ENCODE results near the gene TSPAN18. TPM values are rescaled to one million over a fixed set of nuclear protein-coding genes. Genes with fewer than 3 reads are reported as not detected.

Gene TSPAN18, protein sequence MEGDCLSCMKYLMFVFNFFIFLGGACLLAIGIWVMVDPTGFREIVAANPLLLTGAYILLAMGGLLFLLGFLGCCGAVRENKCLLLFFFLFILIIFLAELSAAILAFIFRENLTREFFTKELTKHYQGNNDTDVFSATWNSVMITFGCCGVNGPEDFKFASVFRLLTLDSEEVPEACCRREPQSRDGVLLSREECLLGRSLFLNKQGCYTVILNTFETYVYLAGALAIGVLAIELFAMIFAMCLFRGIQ
- 28.6 and 31.5 TPM in 2 replicates for total RNA-seq (2014; rRNA removed; shearing (Covaris generic))

DNA sequence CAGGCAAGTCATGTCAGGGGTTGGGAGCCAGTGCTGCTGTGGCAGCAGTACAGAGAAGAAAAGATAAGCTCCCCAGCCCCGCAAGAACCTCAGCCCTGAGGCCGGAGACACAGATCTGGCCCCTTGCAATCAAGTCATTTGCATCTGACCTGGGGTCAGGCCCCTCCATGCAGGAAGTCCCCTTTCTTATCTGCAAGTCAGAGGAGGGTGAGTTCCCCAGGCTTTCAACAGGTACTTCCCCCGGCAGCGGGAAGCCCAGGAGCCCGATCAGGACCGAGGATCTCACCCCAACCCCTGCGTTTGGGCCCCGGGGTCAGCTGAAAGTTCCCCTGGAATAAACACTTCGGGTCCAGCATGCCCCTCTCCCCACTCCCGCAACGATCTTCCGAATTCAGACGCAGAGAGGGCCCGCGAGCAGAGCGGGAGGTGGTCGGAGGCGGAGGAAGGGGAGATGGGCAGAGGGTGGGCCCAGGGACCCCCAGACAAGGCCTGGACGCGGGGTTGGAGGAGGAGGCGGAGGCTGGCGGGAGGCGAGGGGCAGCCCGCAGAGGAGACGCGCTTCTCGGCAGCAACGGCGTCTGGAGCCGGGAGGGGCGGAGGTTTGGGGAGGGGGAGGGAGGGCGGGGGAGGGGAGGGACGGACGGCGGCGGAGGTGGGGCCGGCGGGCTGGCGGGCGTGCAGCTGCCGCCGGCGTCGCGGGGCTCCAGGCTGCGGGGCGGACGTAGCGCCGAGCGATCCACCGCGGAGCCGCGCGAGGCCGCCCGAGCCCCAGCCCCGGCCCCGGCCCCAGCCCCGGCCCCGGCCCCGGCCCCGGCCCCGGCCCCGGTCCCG is at the start of gene TSPAN18:
TSS of gene TSPAN18 (plus strand) at position 680 of the 831 bp plus-strand sequence. CDS start 179,455 bp downstream, outside the sequence.
- Histone ChIP-seq H3K9me3 (replicated peaks) (no peaks in the 10 kb centered on the region), H3K4me1 (peaks cover 23% of the 10 kb centered on the region), H3K27me3 (no peaks in the 10 kb centered on the region), H3K36me3 (no peaks in the 10 kb centered on the region), H3K27ac (peak within 1 kb of the TSS; percentile 63), H3K4me3 (peak within 1 kb of the TSS; percentile 78)
- peak; percentile 40 to 60 for DNase-seq

DNA sequence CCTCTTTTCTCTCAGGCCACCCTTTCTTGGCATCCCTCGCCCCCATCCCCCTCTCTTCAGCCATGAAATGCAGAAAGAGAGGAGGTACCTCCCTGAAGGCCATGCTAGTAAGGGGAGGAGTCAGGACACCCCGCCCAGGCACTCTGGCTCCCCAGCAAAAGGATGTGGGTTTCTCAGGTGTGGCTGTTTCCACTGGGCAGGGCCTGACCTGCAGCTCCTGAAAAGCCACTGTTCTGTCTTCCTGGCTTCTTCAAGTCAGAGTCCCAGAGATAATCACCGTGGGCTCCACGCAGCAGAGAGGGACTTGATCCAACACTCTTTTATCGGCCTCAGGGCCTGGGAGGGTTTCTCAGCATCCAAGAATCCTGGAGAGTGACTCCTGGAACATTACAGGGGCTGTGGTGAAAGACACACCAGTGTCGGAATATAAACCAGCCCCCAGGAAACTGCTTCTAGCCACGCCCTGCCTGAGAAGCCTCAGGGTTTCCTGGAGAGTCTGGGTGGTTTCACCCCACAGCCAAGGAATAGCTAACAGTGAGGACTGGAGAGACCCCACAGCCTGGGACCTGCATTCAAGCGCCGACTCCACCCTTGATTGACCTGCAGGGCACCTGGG is 45.7 kb upstream of the TSPAN18 start:
- DNase-seq = no peak

DNA sequence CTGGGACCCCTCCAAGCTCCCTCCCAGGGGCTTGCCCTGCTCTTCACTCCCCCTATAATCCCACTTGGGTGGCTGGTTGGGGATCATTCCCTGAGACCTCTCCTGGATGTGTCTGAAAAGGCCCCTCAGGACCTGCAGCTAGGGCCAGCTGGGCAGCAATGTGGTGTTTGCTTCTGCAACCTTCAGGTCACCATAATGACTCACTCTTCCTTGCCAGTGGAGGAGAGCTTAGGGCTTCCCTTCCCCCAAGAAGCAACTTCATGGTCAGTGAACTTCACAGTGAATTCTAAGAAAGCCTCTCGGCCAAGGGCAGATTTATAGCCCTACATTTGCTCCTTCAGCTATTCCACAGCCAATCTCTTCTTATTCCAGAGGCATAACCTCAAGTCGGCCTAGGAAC is 45.1 kb upstream of the TSPAN18 start:
- no peaks in the 10 kb centered on the region for H3K36me3 ChIP-seq
- no peaks in the 10 kb centered on the region for H3K4me1 ChIP-seq
- DNase-seq = no peak
- no peaks in the 10 kb centered on the region; the same call in 1 of the 2 replicates for H3K27me3 ChIP-seq
- H3K4me3 ChIP-seq = no peak overlapping the region
- H3K9me3 ChIP-seq (replicated peaks) = no peaks in the 10 kb centered on the region
- H3K27ac ChIP-seq = no peak overlapping the region

More for the DNA sequence above, 45.7 kb upstream of the TSPAN18 start:
- Histone ChIP-seq H3K27ac (no peak overlapping the region), H3K4me1 (0 out of 2 replicates have a peak, but pooled peaks cover 3% of the 10 kb centered on the region), H3K27me3 (no peaks in the 10 kb centered on the region; the same call in 1 of the 2 replicates), H3K4me3 (no peak overlapping the region), H3K9me3 (replicated peaks) (no peaks in the 10 kb centered on the region), H3K36me3 (no peaks in the 10 kb centered on the region)

DNA sequence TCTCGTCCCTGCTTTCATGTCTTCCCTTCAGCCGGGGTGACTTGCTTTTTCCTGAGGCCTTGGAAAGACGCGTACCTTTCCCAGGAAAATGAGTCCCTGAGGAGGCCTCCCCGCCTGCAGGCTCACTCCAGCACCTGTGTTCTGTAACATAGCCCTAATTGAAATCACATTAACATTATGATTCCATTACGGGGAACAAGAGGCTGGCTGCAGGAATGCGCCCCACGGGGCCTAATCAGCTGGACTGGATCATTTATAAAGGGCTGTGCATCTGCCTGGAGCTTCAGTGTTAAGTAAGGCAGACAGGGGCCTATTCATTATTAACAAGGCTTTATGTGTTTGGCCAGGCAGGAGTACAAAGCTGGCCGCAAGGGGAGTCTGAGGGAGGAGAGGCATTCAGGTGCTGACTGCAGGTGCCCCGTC is 41.9 kb upstream of the TSPAN18 start:
- H3K9me3 ChIP-seq (replicated peaks) = peaks cover 4% of the 10 kb centered on the region; the same call in 1 of the 2 replicates
- no peak overlapping the region for H3K4me3 ChIP-seq
- H3K27me3 ChIP-seq = peaks cover 4% of the 10 kb centered on the region
- no peaks in the 10 kb centered on the region for H3K36me3 ChIP-seq
- no peak for DNase-seq
- no peaks in the 10 kb centered on the region for H3K4me1 ChIP-seq
- H3K27ac ChIP-seq = no peak overlapping the region

DNA sequence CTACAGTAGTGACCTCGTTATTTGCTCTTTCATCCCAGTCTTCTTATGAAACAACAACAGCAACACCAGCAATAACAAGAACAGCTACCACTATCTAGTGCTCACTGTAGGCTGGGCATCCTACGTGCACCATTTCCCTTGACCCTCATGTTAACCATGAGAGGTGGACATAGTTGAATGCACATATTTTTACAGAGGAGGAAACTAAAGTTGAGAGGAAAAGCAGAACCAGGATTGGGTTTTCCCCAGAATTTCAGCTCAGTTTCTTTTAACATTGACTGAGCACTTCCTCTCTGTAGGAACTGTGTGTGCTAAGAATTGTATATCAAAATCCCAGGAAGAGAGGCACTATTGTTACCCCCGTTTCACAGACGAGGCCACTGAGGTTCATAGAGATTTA is 39.4 kb upstream of the TSPAN18 start:
- Histone ChIP-seq H3K27ac (no peak overlapping the region), H3K9me3 (replicated peaks) (peaks cover 4% of the 10 kb centered on the region; the same call in 1 of the 2 replicates), H3K27me3 (peaks cover 4% of the 10 kb centered on the region), H3K4me3 (no peak overlapping the region), H3K36me3 (no peaks in the 10 kb centered on the region), H3K4me1 (no peaks in the 10 kb centered on the region)
- no peak for DNase-seq

DNA sequence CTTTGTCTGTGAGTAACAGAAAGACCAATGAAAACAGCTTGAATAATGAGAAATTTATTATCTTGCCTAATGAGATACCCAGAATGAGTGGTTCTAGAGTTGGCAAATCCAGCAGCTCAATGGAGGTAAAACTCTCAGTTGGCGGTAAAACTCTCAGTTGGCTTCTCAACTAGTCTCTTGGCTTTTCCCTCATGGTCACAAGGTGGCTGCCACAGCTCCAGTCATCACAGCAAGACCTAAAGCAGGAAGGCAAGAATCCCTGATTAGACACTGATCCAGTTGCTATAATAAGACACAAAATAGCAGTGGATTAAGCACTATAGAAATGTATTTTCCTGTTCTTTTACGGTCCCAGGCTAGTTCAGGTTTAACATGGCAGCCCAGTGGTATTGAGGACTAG is 37.5 kb upstream of the TSPAN18 start:
- Histone ChIP-seq H3K9me3 (replicated peaks) (peaks cover 4% of the 10 kb centered on the region; the same call in 1 of the 2 replicates), H3K27ac (no peak overlapping the region), H3K4me3 (no peak overlapping the region), H3K27me3 (peaks cover 4% of the 10 kb centered on the region), H3K36me3 (no peaks in the 10 kb centered on the region), H3K4me1 (peaks cover 9% of the 10 kb centered on the region; the same call in 1 of the 2 replicates)
- DNase-seq = no peak

DNA sequence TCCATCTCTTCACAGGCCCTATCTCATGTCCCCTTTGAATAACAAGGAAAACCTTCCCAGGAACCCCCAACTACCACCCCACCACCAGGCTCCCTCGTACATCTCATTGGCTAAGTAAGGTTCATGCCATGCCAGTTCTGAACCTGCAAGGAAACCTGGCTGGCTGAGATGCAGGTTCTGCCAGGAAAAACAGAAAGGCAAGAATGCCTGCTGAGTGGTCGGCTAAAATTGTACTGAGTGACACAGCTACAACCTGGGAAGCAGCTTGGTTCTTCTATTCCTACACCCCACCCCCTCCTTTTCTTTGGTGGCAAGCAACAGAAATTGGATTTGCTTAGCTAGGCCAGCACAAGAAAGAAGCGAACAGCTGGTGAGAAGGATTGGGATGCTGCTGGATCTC is 36.1 kb upstream of the TSPAN18 start:
- Histone ChIP-seq H3K4me3 (no peak overlapping the region), H3K27ac (no peak overlapping the region), H3K4me1 (peaks cover 15% of the 10 kb centered on the region; the same call in 1 of the 2 replicates), H3K27me3 (peaks cover 4% of the 10 kb centered on the region), H3K36me3 (no peaks in the 10 kb centered on the region), H3K9me3 (replicated peaks) (peaks cover 4% of the 10 kb centered on the region; the same call in 1 of the 2 replicates)
- DNase-seq = peak in 1 of 2 experiments; percentile 32

DNA sequence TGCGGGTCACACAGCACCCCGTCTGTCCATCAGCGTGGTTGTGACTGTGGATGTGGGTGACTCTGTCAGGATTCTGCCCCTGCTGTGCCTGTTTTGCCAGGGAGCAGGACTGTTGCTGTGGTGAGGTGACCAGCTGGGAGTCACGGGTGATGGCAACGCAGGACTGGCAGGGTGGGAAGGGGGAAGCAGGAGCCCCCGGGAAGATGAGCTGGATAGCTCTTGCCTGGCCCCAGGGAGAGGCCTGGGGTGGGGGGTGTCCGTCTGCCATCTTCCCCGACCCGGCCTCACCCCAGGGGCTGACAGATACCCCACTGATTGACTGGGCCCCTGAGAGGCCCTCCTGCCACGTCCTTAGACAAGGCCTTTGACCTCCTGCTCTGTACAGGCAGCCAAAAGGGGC is 34.3 kb upstream of the TSPAN18 start:
- Histone ChIP-seq H3K27ac (no peak overlapping the region), H3K4me3 (no peak overlapping the region), H3K27me3 (no peaks in the 10 kb centered on the region; the same call in 1 of the 2 replicates), H3K4me1 (peaks cover 15% of the 10 kb centered on the region; the same call in 1 of the 2 replicates), H3K9me3 (replicated peaks) (peaks cover 4% of the 10 kb centered on the region; the same call in 1 of the 2 replicates), H3K36me3 (no peaks in the 10 kb centered on the region)
- DNase-seq = no peak

DNA sequence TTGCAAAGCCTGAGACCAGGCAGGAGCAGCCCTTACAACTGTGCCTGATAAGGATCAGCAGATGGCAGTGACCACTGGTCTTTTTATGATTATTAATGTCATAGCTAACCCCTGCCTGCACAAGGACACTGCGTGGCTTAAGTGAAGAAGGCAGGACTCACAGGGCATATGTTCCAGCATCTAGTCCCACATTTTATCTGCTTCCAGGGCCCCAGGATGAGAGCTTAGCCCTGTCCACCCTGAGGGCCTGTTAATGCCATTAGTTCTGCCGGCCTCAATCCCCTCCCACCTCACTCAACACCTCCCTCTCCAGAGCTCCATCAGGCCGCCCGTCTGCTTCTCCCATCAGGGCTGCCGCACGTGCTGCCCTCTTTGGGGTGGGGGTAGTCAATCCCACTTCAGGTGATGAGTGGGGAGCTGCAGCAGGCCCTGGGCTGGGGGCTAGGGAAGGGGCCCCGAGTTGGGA is 33.1 kb upstream of the TSPAN18 start:
- no peak overlapping the region for H3K27ac ChIP-seq
- H3K36me3 ChIP-seq = no peaks in the 10 kb centered on the region
- DNase-seq = peak; percentile 45 to 62
- 0 out of 2 replicates have a peak, but pooled peaks cover 2% of the 10 kb centered on the region for H3K27me3 ChIP-seq
- no peak overlapping the region for H3K4me3 ChIP-seq
- peaks cover 4% of the 10 kb centered on the region; the same call in 1 of the 2 replicates for H3K9me3 ChIP-seq (replicated peaks)
- H3K4me1 ChIP-seq = peaks cover 15% of the 10 kb centered on the region; the same call in 1 of the 2 replicates

DNA sequence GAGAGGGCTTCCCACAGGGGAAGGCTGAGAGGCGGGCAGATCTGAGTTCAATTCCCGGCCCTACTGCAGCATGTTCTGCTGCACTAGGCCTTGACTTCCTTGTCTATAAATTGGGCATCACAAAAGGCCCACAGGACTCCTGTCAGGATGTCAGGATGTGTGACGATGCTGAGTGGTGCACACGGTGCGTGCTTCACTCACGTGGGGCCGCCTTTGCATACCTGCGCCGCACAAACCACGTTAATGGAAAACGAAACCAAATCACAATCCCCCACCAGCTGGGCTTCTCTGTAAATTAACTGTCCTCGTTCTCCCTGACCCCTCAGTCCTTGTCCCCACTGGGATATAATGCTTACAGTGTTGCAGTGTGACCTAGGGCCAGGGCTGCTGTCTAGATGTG is 32.3 kb upstream of the TSPAN18 start:
- 0 out of 2 replicates have a peak, but pooled peaks cover 2% of the 10 kb centered on the region for H3K27me3 ChIP-seq
- no peak for DNase-seq
- H3K36me3 ChIP-seq = no peaks in the 10 kb centered on the region
- H3K4me3 ChIP-seq = no peak overlapping the region
- H3K27ac ChIP-seq = no peak overlapping the region
- H3K4me1 ChIP-seq = peaks cover 15% of the 10 kb centered on the region; the same call in 1 of the 2 replicates
- H3K9me3 ChIP-seq (replicated peaks) = peaks cover 3% of the 10 kb centered on the region; the same call in 1 of the 2 replicates

DNA sequence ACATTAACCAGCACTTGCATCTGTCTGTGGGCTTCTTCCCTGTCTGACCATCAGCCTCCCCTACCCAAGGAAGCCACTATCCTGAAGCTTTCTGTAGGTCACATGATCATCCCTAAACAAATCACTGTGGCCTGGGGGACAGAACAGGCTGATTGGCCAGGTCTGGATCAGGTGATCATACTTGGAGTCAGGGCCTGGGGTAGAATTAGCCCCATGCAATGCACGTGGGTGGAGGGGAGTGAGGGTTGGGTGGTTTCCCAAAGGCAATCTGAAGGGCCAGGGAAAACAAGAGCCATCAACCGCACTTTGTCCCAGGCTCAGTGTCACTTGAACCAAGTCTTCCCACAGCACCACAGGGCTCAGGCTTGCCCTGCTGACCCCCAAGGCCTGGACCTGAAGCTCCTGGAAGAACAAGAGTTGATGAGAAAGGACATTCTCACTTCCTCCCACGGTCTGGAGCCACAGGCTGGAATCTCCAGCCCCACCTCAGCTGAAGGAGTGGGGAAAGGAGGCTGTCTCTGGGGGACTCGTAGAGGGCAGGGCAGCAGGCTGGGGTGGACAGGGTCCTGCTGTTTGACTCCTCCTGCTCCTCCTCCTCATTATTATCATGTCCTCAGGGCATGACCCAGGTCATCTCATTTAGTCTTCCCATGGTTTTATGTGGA is 31.5 kb upstream of the TSPAN18 start:
- no peaks in the 10 kb centered on the region for H3K36me3 ChIP-seq
- H3K4me1 ChIP-seq = peaks cover 15% of the 10 kb centered on the region; the same call in 1 of the 2 replicates
- DNase-seq = peak in 1 of 2 experiments; percentile 33
- H3K4me3 ChIP-seq = no peak overlapping the region
- H3K27me3 ChIP-seq = 0 out of 2 replicates have a peak, but pooled peaks cover 2% of the 10 kb centered on the region
- H3K27ac ChIP-seq = no peak overlapping the region
- H3K9me3 ChIP-seq (replicated peaks) = no peaks in the 10 kb centered on the region

DNA sequence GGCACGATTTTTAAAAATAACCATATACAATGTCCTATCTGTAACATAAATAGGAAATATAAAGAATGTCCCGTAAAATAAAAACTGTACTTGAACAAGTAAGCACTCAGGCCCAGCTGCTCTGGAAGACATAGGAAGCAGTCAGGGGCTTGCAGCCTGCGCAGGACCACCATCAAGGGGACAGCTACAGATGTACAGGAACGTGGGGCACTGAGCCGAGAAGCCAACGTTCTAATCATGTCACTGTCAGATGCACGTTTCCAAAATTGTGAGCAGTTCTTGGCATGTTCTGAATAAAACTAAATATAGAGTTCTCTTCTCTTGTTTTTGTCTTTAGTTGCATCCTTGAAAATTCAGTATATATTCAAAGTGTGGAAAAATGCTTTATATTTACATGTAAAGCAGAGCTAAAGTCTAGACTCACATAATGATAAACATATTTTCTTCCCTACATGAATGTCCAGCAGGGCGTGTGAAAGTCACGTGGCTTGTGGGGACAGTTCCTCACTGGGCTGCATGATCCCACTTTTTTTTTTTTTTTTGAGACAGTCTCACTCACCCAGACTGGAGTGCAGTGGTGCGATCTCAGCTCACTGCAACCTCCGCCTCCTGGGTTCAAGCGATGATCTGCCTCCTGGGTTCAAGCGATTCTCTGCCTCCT is 28.4 kb upstream of the TSPAN18 start:
- Histone ChIP-seq H3K27me3 (0 out of 2 replicates have a peak, but pooled peaks cover 5% of the 10 kb centered on the region), H3K4me1 (peaks cover 14% of the 10 kb centered on the region; the same call in 1 of the 2 replicates), H3K27ac (no peak overlapping the region), H3K4me3 (no peak overlapping the region), H3K36me3 (no peaks in the 10 kb centered on the region), H3K9me3 (replicated peaks) (no peaks in the 10 kb centered on the region)
- peak in 1 of 2 experiments; percentile 39 for DNase-seq

All from SJCRH30 (cell line).